Measurements from ENCODE around the gene RAG2. TPM values are rescaled to one million over a fixed set of nuclear protein-coding genes. Genes with fewer than 3 reads are reported as not detected.

Gene RAG2
- total RNA-seq, 1 experiment from 2014 or later = not detected

GRCh38 chr11:36601155-36601554 is 3.1 kb upstream of the RAG2 start:
- POLR2A ChIA-PET = no interaction called here
- CTCF ChIA-PET = no interaction called here
- RAD21 ChIA-PET (ENCODE audit: low non-redundant PET in 1 of 2, low total read pairs in 2 of 2, uncharacterized antibody in 2 of 2, unreplicated experiment in 2 of 2) = no interaction called here
- DNase-seq (ENCODE audit: low read depth, low spot score) (no peak), ATAC-seq (no peak)
- Histone ChIP-seq H3K27ac (ENCODE audit: low read depth, low read length) (no peak overlapping the region), H3K9ac (ENCODE audit: low read length) (no peak overlapping the region), H3K27me3 (ENCODE audit: insufficient read depth, low read length) (no peaks in the 10 kb centered on the region), H3K4me2 (ENCODE audit: low read length) (no peak overlapping the region), H3K4me1 (ENCODE audit: control insufficient read depth in 1 of 2, insufficient read depth in 2 of 2, low read length in 2 of 2) (no peaks in the 10 kb centered on the region), H3K79me2 (ENCODE audit: insufficient read depth, low read length) (no peaks in the 10 kb centered on the region), H2AFZ (ENCODE audit: low read depth, low read length, poor library complexity, severe bottlenecking) (no peak overlapping the region), H4K20me1 (ENCODE audit: insufficient read depth) (no peaks in the 10 kb centered on the region), H3K9me2 (ENCODE audit: insufficient read depth) (no peaks in the 10 kb centered on the region), H3K36me3 (ENCODE audit: control insufficient read depth in 1 of 2, insufficient read depth in 2 of 2, low read length in 2 of 2) (no peaks in the 10 kb centered on the region), H3K9me3 (ENCODE audit: control insufficient read depth in 1 of 2, insufficient read depth in 1 of 2, low read depth in 1 of 2, low read length in 2 of 2) (no peaks in the 10 kb centered on the region), H3K4me3 (replicated peaks in 1 of 2; ENCODE audit: low read depth in 1 of 2, low read length in 2 of 2) (no peak overlapping the region)
- no TSS peak for BruUV-seq (replicated peaks)
- intact Hi-C loops (cut with micrococcal nuclease) = no loop called here
- TF ChIP-seq CBX3 (IDR thresholded peaks at IDR 0.05; ENCODE audit: low read depth) = no peak
- no peak for TF ChIP-seq CEBPB (IDR thresholded peaks at IDR 0.05; ENCODE audit: low read depth)
- TF ChIP-seq POLR2A (IDR thresholded peaks at IDR 0.05; ENCODE audit: borderline replicate concordance, extremely low read depth, insufficient read depth, insufficient read length) = no peak

DNA sequence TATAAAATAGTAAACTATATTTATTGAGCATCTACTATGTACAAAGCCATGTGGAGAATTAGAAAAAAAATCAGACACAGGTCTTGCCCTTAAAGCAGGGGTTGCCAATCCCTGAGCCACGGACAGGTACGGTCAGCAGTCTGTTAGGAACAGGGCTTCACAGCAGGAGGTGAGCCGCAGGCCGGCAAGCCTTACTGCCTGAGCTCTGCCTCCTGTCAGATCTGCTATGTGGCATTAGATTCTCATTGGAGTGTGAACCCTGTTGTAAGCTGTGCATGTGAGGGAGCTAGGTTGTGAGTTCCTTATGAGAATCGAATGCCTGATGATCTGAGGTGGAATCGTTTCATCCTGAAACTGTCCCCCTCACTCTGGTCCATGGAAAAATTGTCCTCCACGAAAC is 2.1 kb upstream of the RAG2 start:
- Histone ChIP-seq H3K9me2 (ENCODE audit: insufficient read depth) (no peaks in the 10 kb centered on the region), H3K27ac (ENCODE audit: low read depth, low read length) (no peak overlapping the region), H3K79me2 (ENCODE audit: insufficient read depth, low read length) (no peaks in the 10 kb centered on the region), H4K20me1 (ENCODE audit: insufficient read depth) (no peaks in the 10 kb centered on the region), H3K4me1 (ENCODE audit: control insufficient read depth in 1 of 2, insufficient read depth in 2 of 2, low read length in 2 of 2) (peaks cover 2 to 3% of the 10 kb centered on the region in 2 experiments; a peak in 1 of 4 replicates), H3K27me3 (ENCODE audit: insufficient read depth, low read length) (no peaks in the 10 kb centered on the region), H2AFZ (ENCODE audit: low read depth, low read length, poor library complexity, severe bottlenecking) (no peak overlapping the region), H3K9ac (ENCODE audit: low read length) (no peak overlapping the region), H3K9me3 (ENCODE audit: control insufficient read depth in 1 of 2, insufficient read depth in 1 of 2, low read depth in 1 of 2, low read length in 2 of 2) (no peaks in the 10 kb centered on the region), H3K36me3 (ENCODE audit: control insufficient read depth in 1 of 2, insufficient read depth in 2 of 2, low read length in 2 of 2) (no peaks in the 10 kb centered on the region), H3K4me3 (replicated peaks in 1 of 2; ENCODE audit: low read depth in 1 of 2, low read length in 2 of 2) (no peak overlapping the region), H3K4me2 (ENCODE audit: low read length) (no peak overlapping the region)
- ATAC-seq (no peak), DNase-seq (ENCODE audit: low read depth, low spot score) (no peak)
- BruUV-seq (replicated peaks) = no TSS peak
- ChIA-PET RAD21 (ENCODE audit: low non-redundant PET in 1 of 2, low total read pairs in 2 of 2, uncharacterized antibody in 2 of 2, unreplicated experiment in 2 of 2) (no interaction called here), CTCF (no interaction called here), POLR2A (no interaction called here)
- TF ChIP-seq ELF1 (IDR thresholded peaks at IDR 0.05; ENCODE audit: borderline replicate concordance, low read depth) (no peak), EZH2 (IDR thresholded peaks at IDR 0.05) (no peak), SIN3A (IDR thresholded peaks at IDR 0.05; ENCODE audit: low read depth) (no peak), YY1 (IDR thresholded peaks at IDR 0.05; ENCODE audit: extremely low read depth, insufficient replicate concordance, low read depth, low read length) (no peak), RAD21 (IDR thresholded peaks at IDR 0.05; ENCODE audit: low read depth) (no peak), SRF (IDR thresholded peaks at IDR 0.05; ENCODE audit: low read depth) (no peak), POLR2AphosphoS5 (IDR thresholded peaks at IDR 0.05; ENCODE audit: low read depth, low read length) (no peak), POLR2A (IDR thresholded peaks at IDR 0.05; ENCODE audit: borderline replicate concordance, extremely low read depth, insufficient read depth, insufficient read length) (no peak), EGR1 (IDR thresholded peaks at IDR 0.05; ENCODE audit: low read depth) (no peak), ZFX (IDR thresholded peaks at IDR 0.05) (no peak), CTCF (IDR thresholded peaks at IDR 0.05 in 2 of 3, conservative IDR thresholded peaks at IDR 0.05 in 1 of 3; ENCODE audit: borderline replicate concordance in 1 of 3, insufficient read depth in 1 of 3, low read depth in 2 of 3, low read length in 2 of 3) (no peak), ZNF274 (IDR thresholded peaks at IDR 0.05; ENCODE audit: low read depth, low read length) (no peak)
- TF ChIP-seq, protein P1, sequence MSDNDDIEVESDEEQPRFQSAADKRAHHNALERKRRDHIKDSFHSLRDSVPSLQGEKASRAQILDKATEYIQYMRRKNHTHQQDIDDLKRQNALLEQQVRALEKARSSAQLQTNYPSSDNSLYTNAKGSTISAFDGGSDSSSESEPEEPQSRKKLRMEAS (IDR thresholded peaks at IDR 0.05) = no peak
- TF ChIP-seq, protein P2, sequence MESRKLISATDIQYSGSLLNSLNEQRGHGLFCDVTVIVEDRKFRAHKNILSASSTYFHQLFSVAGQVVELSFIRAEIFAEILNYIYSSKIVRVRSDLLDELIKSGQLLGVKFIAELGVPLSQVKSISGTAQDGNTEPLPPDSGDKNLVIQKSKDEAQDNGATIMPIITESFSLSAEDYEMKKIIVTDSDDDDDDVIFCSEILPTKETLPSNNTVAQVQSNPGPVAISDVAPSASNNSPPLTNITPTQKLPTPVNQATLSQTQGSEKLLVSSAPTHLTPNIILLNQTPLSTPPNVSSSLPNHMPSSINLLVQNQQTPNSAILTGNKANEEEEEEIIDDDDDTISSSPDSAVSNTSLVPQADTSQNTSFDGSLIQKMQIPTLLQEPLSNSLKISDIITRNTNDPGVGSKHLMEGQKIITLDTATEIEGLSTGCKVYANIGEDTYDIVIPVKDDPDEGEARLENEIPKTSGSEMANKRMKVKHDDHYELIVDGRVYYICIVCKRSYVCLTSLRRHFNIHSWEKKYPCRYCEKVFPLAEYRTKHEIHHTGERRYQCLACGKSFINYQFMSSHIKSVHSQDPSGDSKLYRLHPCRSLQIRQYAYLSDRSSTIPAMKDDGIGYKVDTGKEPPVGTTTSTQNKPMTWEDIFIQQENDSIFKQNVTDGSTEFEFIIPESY (IDR thresholded peaks at IDR 0.05; ENCODE audit: extremely low read depth, insufficient replicate concordance, low read length) = no peak
- intact Hi-C loops (cut with micrococcal nuclease) = no loop called here
